Activated CD4-positive, alpha-beta T cell treated with anti-CD3 and anti-CD28 coated beads, Interleukin-2, amount 50 U/mL, for 48 hours (primary cell): Measurements from ENCODE around the gene COMMD10.

Experiments
- DNase-seq, 2 experiments: peaks; one replicate each; pipeline ENCODE4 v3.0.0-alpha.2; 2020

COMMD10 gene

GRCh38 chr5:116225281-116225922 lies 140.6 kb downstream of the COMMD10 start:
- no peak for DNase-seq

DNA sequence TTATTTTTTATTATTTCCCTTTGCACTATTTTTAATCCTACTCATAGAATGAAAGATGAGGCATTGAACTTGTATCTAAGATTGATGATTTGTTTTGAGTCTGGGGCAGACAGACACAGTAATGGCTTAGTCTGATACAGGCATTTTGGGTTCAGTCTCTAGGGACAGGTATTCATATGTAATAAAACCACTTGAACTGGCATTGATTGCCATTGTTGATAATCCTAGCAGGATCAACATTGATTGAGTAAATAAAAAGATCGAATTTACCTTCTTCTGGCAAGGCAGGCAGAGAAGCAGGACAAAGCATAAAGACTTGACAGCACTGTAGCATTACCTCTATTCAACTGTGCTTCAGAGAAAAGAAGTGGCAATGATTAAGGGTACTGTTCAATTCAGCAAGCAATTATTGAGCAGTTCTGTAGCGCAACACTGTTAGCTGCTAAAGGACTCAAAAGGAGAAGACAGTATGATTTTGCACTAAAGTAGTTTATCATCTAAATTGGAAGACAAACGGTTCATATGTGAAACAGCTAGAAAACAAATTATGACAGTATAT lies 144.4 kb downstream of the COMMD10 start:
- no peak for DNase-seq

GRCh38 chr5:116231288-116231687 lies 146.5 kb downstream of the COMMD10 start:
- no peak for DNase-seq

DNA sequence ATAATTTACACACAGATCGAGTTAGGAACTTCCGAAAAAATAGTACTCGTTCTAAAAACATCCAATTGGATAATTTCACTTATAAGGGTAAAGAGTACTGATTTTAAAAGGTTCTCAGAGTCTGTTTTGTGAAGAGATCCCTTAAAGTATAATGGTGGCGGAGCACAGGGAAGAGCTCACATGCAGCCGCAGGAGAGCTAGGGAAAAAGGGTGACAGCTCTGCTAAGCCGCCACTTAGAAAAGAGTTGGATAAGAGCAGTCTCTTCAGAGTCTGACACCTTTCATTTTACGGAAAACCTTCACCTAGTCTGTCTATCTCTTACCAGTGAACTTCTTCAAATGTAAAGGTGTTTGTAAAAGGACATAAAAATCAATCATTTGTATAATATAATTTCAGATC lies 149.9 kb downstream of the COMMD10 start:
- no peak for DNase-seq

- no peak for DNase-seq
Measured at GRCh38 chr5:116237917-116238500, 153.2 kb downstream of the COMMD10 start.

DNA sequence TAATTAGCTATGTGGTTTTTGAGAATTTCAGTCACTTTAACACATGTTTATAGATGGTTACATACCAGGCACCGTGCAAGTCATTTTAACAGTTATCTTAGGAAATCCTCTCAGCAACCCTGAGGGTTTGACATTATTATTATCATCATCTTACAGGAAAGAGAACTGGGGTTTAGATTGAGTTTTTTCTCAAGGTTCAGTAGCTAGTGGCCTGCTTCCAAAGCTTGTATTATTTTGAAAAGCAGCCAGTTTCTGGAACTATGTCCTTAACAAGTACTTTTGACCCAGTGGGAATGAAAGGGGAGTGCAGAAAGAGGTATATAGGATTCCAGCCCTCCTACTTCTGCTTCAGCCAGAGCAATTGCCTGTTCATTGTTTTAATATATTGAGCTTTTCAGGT lies 157.5 kb downstream of the COMMD10 start:
- no peak for DNase-seq

GRCh38 chr5:116248432-116248831 lies 163.6 kb downstream of the COMMD10 start:
- DNase-seq: no peak

- DNase-seq: no peak
Measured at GRCh38 chr5:116249648-116250047, 164.8 kb downstream of the COMMD10 start.

- DNase-seq: no peak
Measured at GRCh38 chr5:116256717-116257116, 171.9 kb downstream of the COMMD10 start.

DNA sequence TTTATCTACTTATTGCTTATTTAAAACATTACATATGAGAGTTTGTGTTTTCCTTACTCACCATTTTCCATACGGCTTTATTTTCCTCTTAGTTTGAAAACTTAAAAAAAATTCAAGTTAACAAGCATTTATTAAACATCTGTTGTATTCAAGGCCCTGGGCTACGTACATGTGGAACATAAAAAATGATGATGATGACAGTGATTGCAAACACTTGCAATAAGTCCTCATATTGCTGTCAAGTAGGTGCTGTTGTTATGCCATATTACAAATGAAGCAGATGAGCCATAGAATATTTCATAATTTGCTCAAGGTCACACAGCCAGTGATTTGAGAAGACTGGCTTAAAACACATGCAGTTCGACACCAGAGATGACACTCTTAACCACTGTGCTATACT lies 180.6 kb downstream of the COMMD10 start:
- no peak for DNase-seq

- DNase-seq: no peak
Measured at GRCh38 chr5:116271446-116272025, 186.7 kb downstream of the COMMD10 start.

GRCh38 chr5:116272281-116272941 lies 187.6 kb downstream of the COMMD10 start:
- no peak for DNase-seq

DNA sequence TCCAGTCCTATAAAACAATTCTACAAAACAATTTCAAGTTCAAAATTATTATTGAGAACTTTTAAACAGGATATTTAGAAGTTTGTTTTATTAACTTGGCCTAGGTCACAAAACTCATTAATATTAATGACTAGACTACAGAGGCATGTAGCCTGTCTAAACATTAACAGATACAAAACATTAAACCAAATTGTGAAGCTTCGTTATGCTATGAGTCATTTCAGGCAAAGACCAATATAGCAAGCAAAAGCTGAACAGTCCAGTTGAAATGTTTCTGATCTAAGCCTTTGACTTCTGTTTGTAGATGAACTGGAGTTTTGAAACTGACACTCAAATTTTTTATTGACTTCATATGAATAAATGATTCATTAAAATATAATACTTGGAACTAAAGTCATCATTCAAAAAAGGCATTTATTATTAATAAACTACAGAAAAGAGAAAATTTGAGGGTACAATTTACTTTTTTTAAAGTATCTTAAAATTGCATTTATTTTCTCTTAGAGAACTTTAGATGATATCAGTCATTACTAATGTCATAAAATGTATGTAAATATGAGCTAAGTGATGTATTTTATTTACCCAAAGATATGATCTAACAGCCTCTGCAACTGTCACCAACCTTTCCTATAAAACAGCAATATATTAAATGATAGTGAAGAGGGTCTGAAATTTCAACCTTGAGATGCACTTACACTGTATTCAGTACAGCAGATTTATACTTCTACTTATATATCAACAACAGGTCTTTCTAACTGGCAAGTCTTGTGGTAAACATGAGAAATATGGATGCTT lies 188.8 kb downstream of the COMMD10 start:
- no peak for DNase-seq

GRCh38 chr5:116274251-116274650 lies 189.4 kb downstream of the COMMD10 start:
- DNase-seq: no peak

DNA sequence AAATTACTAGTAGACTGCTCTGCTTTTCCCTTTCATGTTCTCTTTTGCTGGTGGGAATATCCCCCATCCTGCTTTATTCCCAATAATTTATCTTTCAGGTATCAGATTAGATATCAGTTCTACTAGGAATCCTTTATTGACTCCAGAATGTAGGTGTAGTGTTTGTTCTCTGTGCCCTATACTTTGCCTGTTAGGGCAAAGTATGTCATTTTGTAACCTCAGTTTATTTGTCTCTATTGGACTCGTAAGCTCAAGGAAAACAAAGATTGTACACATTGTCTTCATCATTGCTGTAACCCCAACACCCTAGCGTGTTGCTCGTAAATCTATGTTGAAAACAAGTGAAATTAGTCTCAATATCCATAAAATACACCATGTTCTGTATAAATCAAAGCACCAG lies 190.5 kb downstream of the COMMD10 start:
- DNase-seq: no peak

- no peak for DNase-seq
Measured at GRCh38 chr5:116276952-116277351, 192.1 kb downstream of the COMMD10 start.

GRCh38 chr5:116280149-116280803 lies 195.5 kb downstream of the COMMD10 start:
- DNase-seq: no peak

DNA sequence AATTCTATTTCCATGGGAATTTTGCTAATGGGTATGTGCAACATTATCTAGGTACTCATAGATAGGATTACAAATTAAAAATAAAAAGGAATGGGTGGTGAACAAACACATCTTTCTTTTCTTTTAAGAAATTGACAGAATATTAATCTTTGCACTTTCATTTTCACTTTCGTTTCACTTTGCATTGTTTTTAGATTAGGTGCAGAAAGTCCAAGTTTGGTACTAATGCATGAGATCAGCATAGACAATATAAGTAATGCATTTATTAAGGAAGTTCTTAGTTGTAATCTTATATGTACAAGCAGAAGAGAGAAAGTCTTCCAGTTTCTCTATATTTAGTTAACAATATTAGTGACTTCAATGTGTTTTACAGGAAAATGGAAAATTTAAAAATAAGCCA lies 196.5 kb downstream of the COMMD10 start:
- no peak for DNase-seq

DNA sequence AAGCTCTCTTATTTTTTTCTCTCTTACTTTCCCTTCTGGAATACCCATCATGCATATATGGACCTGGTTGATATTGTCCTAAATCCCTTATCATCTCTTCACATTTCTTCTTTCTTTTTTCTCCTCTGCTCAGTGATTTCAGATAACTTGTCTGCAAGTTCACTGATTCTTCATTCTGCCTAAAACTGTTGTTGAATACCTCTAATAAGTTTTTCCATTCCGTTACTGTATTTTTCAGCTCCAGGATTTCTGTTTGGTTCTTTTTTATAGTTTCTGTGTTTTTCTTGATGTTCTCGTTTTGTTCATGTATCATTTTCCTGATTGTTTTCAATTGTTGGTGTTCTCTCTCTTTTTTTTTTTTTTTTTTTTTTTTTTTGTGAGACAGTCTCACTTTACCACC lies 203.7 kb downstream of the COMMD10 start:
- no peak for DNase-seq

DNA sequence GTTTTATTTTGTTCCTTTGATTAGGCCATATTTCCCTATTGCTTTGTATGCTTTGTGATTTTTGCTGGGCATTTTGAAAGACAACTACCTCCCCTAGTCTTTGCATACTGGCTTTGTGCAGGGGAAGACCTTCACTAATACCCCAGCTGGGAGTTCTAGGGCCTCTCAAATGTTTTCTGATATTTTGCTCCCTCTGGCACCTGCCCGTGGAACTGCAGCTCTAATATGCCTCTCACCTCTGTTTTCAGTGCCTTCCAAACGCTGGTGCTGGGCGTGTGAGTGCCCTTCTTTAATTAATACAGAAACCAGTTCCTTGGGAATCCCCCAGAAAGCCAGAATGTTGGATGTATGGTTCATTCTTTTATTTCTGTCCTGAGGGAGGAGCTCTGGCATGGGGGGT lies 204.5 kb downstream of the COMMD10 start:
- no peak for DNase-seq

DNA sequence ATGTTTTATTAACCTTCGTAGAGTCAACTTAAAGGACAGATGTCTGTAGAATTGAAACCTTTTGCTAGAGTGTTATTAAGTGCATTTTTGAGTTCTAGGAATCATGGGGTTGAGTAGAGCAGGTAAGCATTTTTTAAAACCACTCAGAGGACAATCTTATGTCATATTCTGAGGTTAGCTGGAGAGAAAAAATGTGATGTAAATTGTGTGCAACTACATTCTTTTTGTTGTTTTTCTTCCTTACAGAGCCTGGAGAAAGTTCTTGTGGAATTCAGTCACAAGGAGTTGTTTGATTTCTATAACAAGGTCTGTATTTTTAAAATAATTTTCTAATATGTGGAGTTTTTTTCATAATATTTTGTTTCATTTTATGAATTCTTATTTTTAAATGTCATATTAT lies 206.4 kb downstream of the COMMD10 start:
- DNase-seq: no peak

DNA sequence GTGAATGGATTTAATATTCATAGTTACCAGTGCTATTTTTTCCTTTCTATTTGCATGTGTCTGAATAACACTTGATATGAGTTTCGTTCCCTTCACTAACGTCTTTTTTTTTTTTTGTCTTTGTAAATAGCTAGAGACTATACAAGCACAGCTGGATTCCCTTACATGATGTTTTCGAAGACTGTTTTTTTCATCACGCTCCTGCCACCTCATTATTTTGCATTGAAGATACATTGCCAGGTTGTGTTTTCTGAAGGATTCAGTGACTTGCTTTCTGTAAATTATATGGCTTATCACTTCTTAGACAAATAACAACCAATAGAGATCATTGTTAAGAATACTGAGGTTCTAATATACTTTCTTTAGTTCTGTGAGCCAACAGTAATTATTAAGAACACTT lies 207.5 kb downstream of the COMMD10 start:
- DNase-seq: no peak
